H1 (cell line): ENCODE results near the gene KDM6B.

Source experiments
- BACH1 ChIP-seq: IDR thresholded peaks from 2 replicates; pipeline ENCODE4 v1.6.1; 2012; ENCODE audit warnings: low read length, improper control_type of control experiment
- CBX5 ChIP-seq: fragments of 300-800, 300-1000 bp; sonication (generic); IDR thresholded peaks from 2 replicates; pipeline ENCODE4 v1.7.1; 2016; ENCODE audit warnings: antibody characterized with exemption, low read length, low read depth
- EGR1 ChIP-seq: IDR thresholded peaks from 2 replicates; pipeline ENCODE4 v1.6.1; 2011; ENCODE audit warnings: low read depth, low read length, borderline replicate concordance
- EZH2 ChIP-seq: fragments of 200-600 bp; sonication (generic); IDR thresholded peaks from 2 replicates; pipeline ENCODE4 v1.7.1; 2012; ENCODE audit warnings: low read depth, mild to moderate bottlenecking, moderate library complexity, low read length, inconsistent platforms; ENCODE audit not compliant: severe bottlenecking
- GABPA ChIP-seq: IDR thresholded peaks from 2 replicates; pipeline ENCODE4 v1.6.1; 2011; ENCODE audit warnings: mild to moderate bottlenecking, low read length, moderate library complexity, borderline replicate concordance; ENCODE audit not compliant: insufficient read depth
- JUN ChIP-seq: IDR thresholded peaks from 2 replicates; pipeline ENCODE4 v1.6.1; 2011; ENCODE audit warnings: low read depth, mild to moderate bottlenecking, improper control_type of control experiment, low read length
- POLR2A ChIP-seq, 2 experiments: IDR thresholded peaks; 1 replicate in 1 of 2; 2 replicates in 1 of 2; pipeline ENCODE4 v1.6.1; 2011; ENCODE audit warnings: low read depth in 2 of 2, low read length in 2 of 2, mild to moderate bottlenecking in 2 of 2; ENCODE audit errors: control extremely low read depth in 1 of 2
- POLR2AphosphoS5 ChIP-seq: IDR thresholded peaks from 2 replicates; pipeline ENCODE4 v1.6.1; 2011; ENCODE audit warnings: low read depth, low read length
- SP1 ChIP-seq: IDR thresholded peaks from 2 replicates; pipeline ENCODE4 v1.6.1; 2011; ENCODE audit warnings: low read depth, low read length
- SRF ChIP-seq: IDR thresholded peaks from 2 replicates; pipeline ENCODE4 v1.6.1; 2011; ENCODE audit warnings: mild to moderate bottlenecking, low read depth, low read length, moderate library complexity
- ZNF274 ChIP-seq: IDR thresholded peaks from 2 replicates; pipeline ENCODE4 v1.7.0; 2012; ENCODE audit warnings: low read length, borderline replicate concordance; ENCODE audit errors: extremely low read depth
- TF ChIP-seq, protein P1 (sequence below), 3 experiments: IDR thresholded peaks; 1 replicate in 2 of 3; 2 replicates in 1 of 3; pipeline versions ENCODE4 v1.5.1 to v1.6.1; 2011; ENCODE audit warnings: low read length in 3 of 3, mild to moderate bottlenecking in 3 of 3, inconsistent platforms in 2 of 3, low read depth in 1 of 3, moderate library complexity in 1 of 3; ENCODE audit not compliant: insufficient read depth in 1 of 3; ENCODE audit errors: control extremely low read depth in 1 of 3
- TF ChIP-seq, protein P2 (sequence below): IDR thresholded peaks from 2 replicates; pipeline ENCODE4 v1.6.1; 2012; ENCODE audit warnings: inconsistent platforms

DNA sequence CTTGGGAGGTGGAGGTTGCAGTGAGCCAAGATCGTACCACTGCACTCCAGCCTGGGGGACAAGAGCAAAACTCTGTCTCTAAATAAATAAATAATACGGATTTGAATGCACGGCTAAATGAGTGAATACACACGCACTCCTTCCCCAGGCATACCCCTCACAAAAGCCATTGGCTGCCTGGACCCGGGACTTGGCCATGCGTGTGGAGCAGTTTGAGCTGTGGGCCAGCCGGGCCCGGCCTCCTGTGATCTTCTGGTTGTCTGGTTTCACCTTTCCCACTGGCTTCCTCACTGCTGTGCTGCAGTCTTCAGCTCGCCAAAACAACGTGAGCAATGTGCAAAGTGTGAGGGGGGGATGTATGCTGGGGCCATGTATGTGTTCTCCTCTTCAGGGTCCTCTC lies 1.6 kb upstream of the KDM6B start:
- TF ChIP-seq GABPA (no peak), EZH2 (no peak), EGR1 (no peak), SRF (no peak), SP1 (no peak), POLR2AphosphoS5 (no peak), BACH1 (no peak), ZNF274 (no peak), POLR2A (IDR thresholded peaks at IDR 0.05; ENCODE audit: control extremely low read depth in 1 of 2, low read depth in 2 of 2, low read length in 2 of 2) (no peak), CBX5 (no peak), JUN (no peak)
- TF ChIP-seq, protein P1, sequence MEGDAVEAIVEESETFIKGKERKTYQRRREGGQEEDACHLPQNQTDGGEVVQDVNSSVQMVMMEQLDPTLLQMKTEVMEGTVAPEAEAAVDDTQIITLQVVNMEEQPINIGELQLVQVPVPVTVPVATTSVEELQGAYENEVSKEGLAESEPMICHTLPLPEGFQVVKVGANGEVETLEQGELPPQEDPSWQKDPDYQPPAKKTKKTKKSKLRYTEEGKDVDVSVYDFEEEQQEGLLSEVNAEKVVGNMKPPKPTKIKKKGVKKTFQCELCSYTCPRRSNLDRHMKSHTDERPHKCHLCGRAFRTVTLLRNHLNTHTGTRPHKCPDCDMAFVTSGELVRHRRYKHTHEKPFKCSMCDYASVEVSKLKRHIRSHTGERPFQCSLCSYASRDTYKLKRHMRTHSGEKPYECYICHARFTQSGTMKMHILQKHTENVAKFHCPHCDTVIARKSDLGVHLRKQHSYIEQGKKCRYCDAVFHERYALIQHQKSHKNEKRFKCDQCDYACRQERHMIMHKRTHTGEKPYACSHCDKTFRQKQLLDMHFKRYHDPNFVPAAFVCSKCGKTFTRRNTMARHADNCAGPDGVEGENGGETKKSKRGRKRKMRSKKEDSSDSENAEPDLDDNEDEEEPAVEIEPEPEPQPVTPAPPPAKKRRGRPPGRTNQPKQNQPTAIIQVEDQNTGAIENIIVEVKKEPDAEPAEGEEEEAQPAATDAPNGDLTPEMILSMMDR (IDR thresholded peaks at IDR 0.05; ENCODE audit: control extremely low read depth in 1 of 3, insufficient read depth in 1 of 3, low read depth in 1 of 3, low read length in 3 of 3), result no peak
- TF ChIP-seq, protein P2, sequence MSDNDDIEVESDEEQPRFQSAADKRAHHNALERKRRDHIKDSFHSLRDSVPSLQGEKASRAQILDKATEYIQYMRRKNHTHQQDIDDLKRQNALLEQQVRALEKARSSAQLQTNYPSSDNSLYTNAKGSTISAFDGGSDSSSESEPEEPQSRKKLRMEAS, result no peak
